ENCODE data around the gene GALNT18.

- no peak for TF ChIP-seq CTCF (IDR thresholded peaks at IDR 0.05)
- no peak for TF ChIP-seq POLR2A (IDR thresholded peaks at IDR 0.05)
Observed at GRCh38 chr11:11280826-11281225, 341.0 kb downstream of the GALNT18 start.

Data from right lobe of liver (tissue), 4 donors.